ENCODE results near the gene TMEM208.

- no peak for TF ChIP-seq SMC3 (IDR thresholded peaks at IDR 0.05; ENCODE audit: low read depth, low read length)
- TF ChIP-seq, protein P1, sequence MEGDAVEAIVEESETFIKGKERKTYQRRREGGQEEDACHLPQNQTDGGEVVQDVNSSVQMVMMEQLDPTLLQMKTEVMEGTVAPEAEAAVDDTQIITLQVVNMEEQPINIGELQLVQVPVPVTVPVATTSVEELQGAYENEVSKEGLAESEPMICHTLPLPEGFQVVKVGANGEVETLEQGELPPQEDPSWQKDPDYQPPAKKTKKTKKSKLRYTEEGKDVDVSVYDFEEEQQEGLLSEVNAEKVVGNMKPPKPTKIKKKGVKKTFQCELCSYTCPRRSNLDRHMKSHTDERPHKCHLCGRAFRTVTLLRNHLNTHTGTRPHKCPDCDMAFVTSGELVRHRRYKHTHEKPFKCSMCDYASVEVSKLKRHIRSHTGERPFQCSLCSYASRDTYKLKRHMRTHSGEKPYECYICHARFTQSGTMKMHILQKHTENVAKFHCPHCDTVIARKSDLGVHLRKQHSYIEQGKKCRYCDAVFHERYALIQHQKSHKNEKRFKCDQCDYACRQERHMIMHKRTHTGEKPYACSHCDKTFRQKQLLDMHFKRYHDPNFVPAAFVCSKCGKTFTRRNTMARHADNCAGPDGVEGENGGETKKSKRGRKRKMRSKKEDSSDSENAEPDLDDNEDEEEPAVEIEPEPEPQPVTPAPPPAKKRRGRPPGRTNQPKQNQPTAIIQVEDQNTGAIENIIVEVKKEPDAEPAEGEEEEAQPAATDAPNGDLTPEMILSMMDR (IDR thresholded peaks at IDR 0.05): no peak
- TF ChIP-seq NRF1 (IDR thresholded peaks at IDR 0.05; ENCODE audit: low read depth, low read length): no peak
- no peak for TF ChIP-seq FOXJ3 (CRISPR knock-in tag; IDR thresholded peaks at IDR 0.05)
- no peak for TF ChIP-seq FOXM1 (IDR thresholded peaks at IDR 0.05; ENCODE audit: low read depth)
- no peak for TF ChIP-seq CHD2 (IDR thresholded peaks at IDR 0.05; ENCODE audit: low read length, partially characterized antibody)
- TF ChIP-seq EP300 (IDR thresholded peaks at IDR 0.05; ENCODE audit: borderline replicate concordance in 1 of 2, low read depth in 1 of 2, low read length in 1 of 2): no peak
- TF ChIP-seq POLR2AphosphoS5 (IDR thresholded peaks at IDR 0.05; ENCODE audit: low read depth, low read length): no peak
- no peak for TF ChIP-seq MAX (IDR thresholded peaks at IDR 0.05; ENCODE audit: low read depth)
- TF ChIP-seq RCOR1 (IDR thresholded peaks at IDR 0.05; ENCODE audit: low read length): no peak
- TF ChIP-seq GABPA (IDR thresholded peaks at IDR 0.05; ENCODE audit: low read depth): no peak
- TF ChIP-seq, protein P2, sequence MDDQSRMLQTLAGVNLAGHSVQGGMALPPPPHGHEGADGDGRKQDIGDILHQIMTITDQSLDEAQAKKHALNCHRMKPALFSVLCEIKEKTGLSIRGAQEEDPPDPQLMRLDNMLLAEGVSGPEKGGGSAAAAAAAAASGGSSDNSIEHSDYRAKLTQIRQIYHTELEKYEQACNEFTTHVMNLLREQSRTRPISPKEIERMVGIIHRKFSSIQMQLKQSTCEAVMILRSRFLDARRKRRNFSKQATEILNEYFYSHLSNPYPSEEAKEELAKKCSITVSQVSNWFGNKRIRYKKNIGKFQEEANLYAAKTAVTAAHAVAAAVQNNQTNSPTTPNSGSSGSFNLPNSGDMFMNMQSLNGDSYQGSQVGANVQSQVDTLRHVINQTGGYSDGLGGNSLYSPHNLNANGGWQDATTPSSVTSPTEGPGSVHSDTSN (IDR thresholded peaks at IDR 0.05): no peak
- TF ChIP-seq SIN3A (IDR thresholded peaks at IDR 0.05; ENCODE audit: borderline replicate concordance, low read depth, low read length): no peak
- TF ChIP-seq JUND (IDR thresholded peaks at IDR 0.05): no peak
Observed at GRCh38 chr16:67211674-67212073, 15.3 kb upstream of the TMEM208 start.

Data from SK-N-SH (cell line).